ENCODE data around the gene NOL9.
A peak's percentile ranks its signal among the peaks of the same experiment; 100 is the strongest.

The NOL9 gene

GRCh38 chr1:6473974-6474814 lies 80.1 kb downstream of the NOL9 start:
- no peak for DNase-seq (ENCODE audit: low spot score)
- TF ChIP-seq CTCF (IDR thresholded peaks at IDR 0.05; ENCODE audit: extremely low read depth, missing control alignments): no peak

DNA sequence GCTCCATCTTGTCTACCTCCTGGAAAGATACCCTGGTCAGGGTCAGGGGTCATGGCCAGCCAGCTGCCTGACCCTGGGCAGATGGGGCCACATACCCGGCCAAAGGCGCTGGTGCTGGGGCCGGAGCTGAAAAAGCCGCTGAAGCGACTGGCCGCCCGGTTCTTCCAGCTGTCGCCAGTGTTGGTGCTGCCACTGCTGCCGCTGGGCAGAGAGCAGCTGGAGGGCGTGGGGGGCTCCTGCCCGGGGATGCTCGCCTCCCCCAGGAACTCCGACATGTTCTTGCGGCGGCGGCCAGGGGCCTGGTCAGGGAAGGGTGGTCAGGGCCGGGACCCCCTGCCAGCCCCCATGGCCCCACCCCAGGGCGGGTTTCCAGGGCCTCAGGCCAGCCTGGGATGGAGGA lies 81.2 kb downstream of the NOL9 start:
- DNase-seq (ENCODE audit: low spot score): no peak
- no peak for TF ChIP-seq CTCF (IDR thresholded peaks at IDR 0.05; ENCODE audit: extremely low read depth, missing control alignments)

DNA sequence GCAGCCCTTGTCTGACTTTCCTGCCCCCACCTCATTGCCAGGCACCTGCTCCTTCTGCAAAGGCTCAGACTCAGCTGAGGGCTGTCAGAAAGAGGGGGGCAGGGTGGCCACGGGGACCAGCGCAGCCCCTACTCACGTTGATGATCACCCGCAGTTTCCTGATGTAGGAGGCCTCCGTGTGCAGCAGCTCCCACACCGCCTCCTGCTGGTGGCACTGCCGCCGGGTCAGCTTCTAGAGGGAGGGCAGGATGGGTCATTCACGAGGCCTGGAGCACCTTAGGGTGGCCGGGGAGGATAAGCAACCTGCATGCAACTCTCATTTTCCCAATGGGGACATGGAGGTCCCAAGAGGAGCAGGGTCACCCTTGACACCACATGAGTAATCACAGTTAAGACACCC lies 81.9 kb downstream of the NOL9 start:
- TF ChIP-seq CTCF (IDR thresholded peaks at IDR 0.05; ENCODE audit: extremely low read depth, missing control alignments): peak; percentile 24
- DNase-seq (ENCODE audit: low spot score): no peak

- no peak for TF ChIP-seq CTCF (IDR thresholded peaks at IDR 0.05; ENCODE audit: extremely low read depth, missing control alignments)
- DNase-seq (ENCODE audit: low spot score): no peak
Measured at GRCh38 chr1:6471970-6472368, 82.3 kb downstream of the NOL9 start.
